ENCODE data around the gene KCNJ10. TPM values are rescaled to one million over a fixed set of nuclear protein-coding genes. Genes with fewer than 3 reads are reported as not detected.

Gene KCNJ10
- polyA plus RNA-seq, 1 donor (not counting 4 experiments of a cell fraction or from before 2014, with no cell fraction given), result not detected

DNA sequence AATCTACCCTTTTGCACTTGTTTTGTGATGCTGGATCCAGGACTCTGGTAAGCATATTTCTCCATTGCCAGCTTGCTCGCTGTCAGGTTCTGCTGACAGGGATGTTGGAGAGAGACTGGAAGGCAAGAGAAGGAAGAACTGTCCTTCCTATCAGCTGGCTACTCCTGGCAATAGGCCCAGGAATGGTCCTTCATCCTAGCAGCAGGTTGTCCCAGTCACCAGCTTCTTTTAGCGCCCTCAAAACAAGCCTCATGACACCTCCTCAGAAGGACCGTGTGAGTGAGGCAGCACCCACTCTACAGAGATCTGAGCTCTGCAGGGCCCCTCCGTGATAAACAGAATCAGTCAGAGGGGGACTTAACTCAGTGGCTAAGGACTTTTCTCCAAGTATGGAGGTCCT is 82.8 kb downstream of the KCNJ10 start:
- no peak overlapping the region for H2AFZ ChIP-seq (ENCODE audit: control insufficient read depth, low read length)
- TF ChIP-seq EZH2 (IDR thresholded peaks at IDR 0.05; ENCODE audit: low read length), result no peak
- no peak for TF ChIP-seq CTCF (optimal IDR thresholded peaks at IDR 0.05 in 1 of 3, IDR thresholded peaks at IDR 0.05 in 1 of 3, conservative IDR thresholded peaks at IDR 0.05 in 1 of 3; ENCODE audit: extremely low read depth in 1 of 3, insufficient read depth in 2 of 3, low read length in 3 of 3)
- DNase-seq (ENCODE audit: low read depth, low spot score), result no peak
- H3K79me2 ChIP-seq (ENCODE audit: control insufficient read depth, insufficient read depth, low read length), result no peaks in the 10 kb centered on the region
- no peaks in the 10 kb centered on the region for H3K9me3 ChIP-seq (ENCODE audit: control insufficient read depth, low read depth, low read length)
- H3K4me2 ChIP-seq (ENCODE audit: control insufficient read depth, extremely low read depth, insufficient read depth, low read depth, low read length), result no peak overlapping the region
- no peaks in the 10 kb centered on the region for H3K27me3 ChIP-seq (ENCODE audit: control insufficient read depth, extremely low read depth, insufficient read depth, low read length)
- dilution Hi-C loops (cut with MboI; ENCODE audit: extremely low pct_ligation_motif_present, low sequenced_read_pairs), result no loop called here
- H3K9me1 ChIP-seq (ENCODE audit: control insufficient read depth, extremely low read depth, insufficient read depth, low read length), result no peaks in the 10 kb centered on the region
- H4K20me1 ChIP-seq (ENCODE audit: control insufficient read depth, extremely low read depth, insufficient read depth, low read length), result no peaks in the 10 kb centered on the region
- no peak overlapping the region for H3K9ac ChIP-seq (ENCODE audit: control insufficient read depth, extremely low read depth, insufficient read depth, low read length)
- H3K4me3 ChIP-seq (ENCODE audit: control insufficient read depth in 2 of 3, extremely low read depth in 1 of 3, insufficient read depth in 2 of 3, low read depth in 1 of 3, low read length in 3 of 3), result no peak overlapping the region
- FAIRE-seq, result no peak
- no peak overlapping the region for H3K27ac ChIP-seq (ENCODE audit: control insufficient read depth, insufficient read depth, low read length)
- peaks cover under 1 to 2% of the 10 kb centered on the region in 2 experiments for H3K36me3 ChIP-seq (ENCODE audit: control insufficient read depth in 2 of 2, extremely low read depth in 1 of 2, insufficient read depth in 2 of 2, low read length in 2 of 2)
- peaks cover 4% of the 10 kb centered on the region for H3K4me1 ChIP-seq (ENCODE audit: control insufficient read depth, extremely low read depth, insufficient read depth, low read length)

DNA sequence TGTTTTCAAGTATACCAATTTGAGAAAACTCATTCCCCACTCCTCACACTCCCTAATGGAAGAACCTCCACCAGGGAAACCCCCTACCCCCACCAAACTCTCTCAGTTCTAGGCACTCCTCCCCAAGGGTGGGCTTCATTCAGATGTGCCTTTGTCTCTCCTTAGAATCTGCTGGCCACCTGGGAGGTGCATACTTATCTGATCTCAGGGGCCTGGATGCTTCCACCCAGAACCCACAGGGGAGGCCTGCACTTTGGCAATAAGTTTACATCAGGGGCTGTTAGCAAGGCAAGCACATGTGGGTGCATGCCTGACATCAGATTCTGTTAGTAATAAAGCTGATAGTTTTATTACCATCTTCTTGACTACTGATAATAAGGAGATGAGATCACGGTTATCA is 83.4 kb downstream of the KCNJ10 start:
- H3K9me3 ChIP-seq (ENCODE audit: control insufficient read depth, low read depth, low read length), result no peaks in the 10 kb centered on the region
- no peak overlapping the region for H3K9ac ChIP-seq (ENCODE audit: control insufficient read depth, extremely low read depth, insufficient read depth, low read length)
- no peak for FAIRE-seq
- H4K20me1 ChIP-seq (ENCODE audit: control insufficient read depth, extremely low read depth, insufficient read depth, low read length), result no peaks in the 10 kb centered on the region
- no peak for TF ChIP-seq EZH2 (IDR thresholded peaks at IDR 0.05; ENCODE audit: low read length)
- no peak for TF ChIP-seq CTCF (optimal IDR thresholded peaks at IDR 0.05 in 1 of 3, IDR thresholded peaks at IDR 0.05 in 1 of 3, conservative IDR thresholded peaks at IDR 0.05 in 1 of 3; ENCODE audit: extremely low read depth in 1 of 3, insufficient read depth in 2 of 3, low read length in 3 of 3)
- no peak overlapping the region for H3K27ac ChIP-seq (ENCODE audit: control insufficient read depth, insufficient read depth, low read length)
- no peaks in the 10 kb centered on the region for H3K79me2 ChIP-seq (ENCODE audit: control insufficient read depth, insufficient read depth, low read length)
- H3K4me3 ChIP-seq (ENCODE audit: control insufficient read depth in 2 of 3, extremely low read depth in 1 of 3, insufficient read depth in 2 of 3, low read depth in 1 of 3, low read length in 3 of 3), result no peak overlapping the region
- H3K36me3 ChIP-seq (ENCODE audit: control insufficient read depth in 2 of 2, extremely low read depth in 1 of 2, insufficient read depth in 2 of 2, low read length in 2 of 2), result peaks cover 6 to 7% of the 10 kb centered on the region in 2 experiments
- peaks cover 3% of the 10 kb centered on the region for H3K4me1 ChIP-seq (ENCODE audit: control insufficient read depth, extremely low read depth, insufficient read depth, low read length)
- H3K9me1 ChIP-seq (ENCODE audit: control insufficient read depth, extremely low read depth, insufficient read depth, low read length), result no peaks in the 10 kb centered on the region
- dilution Hi-C loops (cut with MboI; ENCODE audit: extremely low pct_ligation_motif_present, low sequenced_read_pairs), result no loop called here
- no peak overlapping the region for H2AFZ ChIP-seq (ENCODE audit: control insufficient read depth, low read length)
- H3K27me3 ChIP-seq (ENCODE audit: control insufficient read depth, extremely low read depth, insufficient read depth, low read length), result no peaks in the 10 kb centered on the region
- DNase-seq (ENCODE audit: low read depth, low spot score), result no peak
- H3K4me2 ChIP-seq (ENCODE audit: control insufficient read depth, extremely low read depth, insufficient read depth, low read depth, low read length), result no peak overlapping the region

Data from keratinocyte (primary cell).